DMS53 treated with DMSO at 0.1 percent for 48 hours (cell line): ENCODE results near the gene RPL9.
A peak's percentile ranks its signal among the peaks of the same experiment; 100 is the strongest.
"Not testable (repeated sequence)": the region's sequence is repeated elsewhere in the genome, so short reads cannot be mapped to it uniquely, and the experiment has no call there.

ENCODE experiments used
- DNase-seq: peaks from one replicate; lab custom pipeline; 2025; ENCODE audit not compliant: unreplicated experiment; lab: John Stamatoyannopoulos, UW

The RPL9 gene

GRCh38 chr4:39467464-39467863 lies 8.7 kb upstream of the RPL9 start:
- no peak for DNase-seq

GRCh38 chr4:39466747-39467146 lies 8.0 kb upstream of the RPL9 start:
- DNase-seq: no peak

- DNase-seq: peak; percentile 66
Observed at GRCh38 chr4:39464886-39465501, 6.3 kb upstream of the RPL9 start.

- not testable (repeated sequence) for DNase-seq
Observed at GRCh38 chr4:39458161-39458504, 589 bp downstream of the RPL9 start.

- no peak for DNase-seq
Observed at GRCh38 chr4:39456946-39457763, 1.6 kb downstream of the RPL9 start.

- DNase-seq: no peak
Observed at GRCh38 chr4:39455486-39455885, 3.2 kb downstream of the RPL9 start.

GRCh38 chr4:39453738-39454137 lies 5.0 kb downstream of the RPL9 start:
- DNase-seq: no peak

- no peak for DNase-seq
Observed at GRCh38 chr4:39452860-39453587, 5.7 kb downstream of the RPL9 start.

- DNase-seq: no peak
Observed at GRCh38 chr4:39452153-39452859, 6.4 kb downstream of the RPL9 start.

GRCh38 chr4:39451423-39452023 lies 7.2 kb downstream of the RPL9 start:
- DNase-seq: no peak

GRCh38 chr4:39450618-39451017 lies 8.1 kb downstream of the RPL9 start:
- DNase-seq: no peak

- DNase-seq: peak; percentile 86
Observed at GRCh38 chr4:39446842-39447573, 11.7 kb downstream of the RPL9 start.

- no peak for DNase-seq
Observed at GRCh38 chr4:39446483-39446841, 12.3 kb downstream of the RPL9 start.

GRCh38 chr4:39442998-39443397 lies 15.7 kb downstream of the RPL9 start:
- DNase-seq: no peak

- no peak for DNase-seq
Observed at GRCh38 chr4:39441593-39441992, 17.1 kb downstream of the RPL9 start.

GRCh38 chr4:39435659-39436563 lies 22.8 kb downstream of the RPL9 start:
- no peak for DNase-seq

GRCh38 chr4:39433878-39434492 lies 24.7 kb downstream of the RPL9 start:
- DNase-seq: no peak

GRCh38 chr4:39429476-39430334 lies 29.0 kb downstream of the RPL9 start:
- DNase-seq: no peak
